Endothelial cell of umbilical vein (primary cell): Measurements from ENCODE around the gene LCN15. TPM values are rescaled to one million over a fixed set of nuclear protein-coding genes. Genes with fewer than 3 reads are reported as not detected.

Experiments used
- BruUV-seq: library from RNA; stranded (reverse); fragments of 400-500 nt; replicated peaks from 2 replicates; lab custom pipeline; 2021; lab: Mats Ljungman, UMichigan
- CTCF ChIA-PET: fragments of 300-600, 350-600 bp; sonication (Branson Sonifier 250); formaldehyde crosslinking; loops from one replicate; lab custom pipeline; 2021; ENCODE audit warnings: antibody characterized with exemption, inconsistent platforms; lab: Charles Lee
- POLR2A ChIA-PET: fragments of 300-600, 350-600 bp; sonication (Branson Sonifier 250); formaldehyde crosslinking; loops from one replicate; lab custom pipeline; 2021; ENCODE audit warnings: antibody characterized with exemption, inconsistent platforms; lab: Charles Lee
- DNase-seq: peaks from one replicate; pipeline ENCODE4 v3.0.0-alpha.2; 2011; ENCODE audit warnings: low read depth, low spot score
- FAIRE-seq: peaks from 2 replicates; lab custom pipeline; 2011; peaks lifted over from hg19 to GRCh38; lab: Jason Lieb, UNC
- H2AFZ ChIP-seq: 2 replicates; pipeline ENCODE4 v1.6.0; 2012; ENCODE audit warnings: low read depth, low read length, control low read depth, inconsistent platforms
- H3K27ac ChIP-seq: 2 replicates; pipeline ENCODE4 v1.5.1; 2011; ENCODE audit warnings: low read depth, mild to moderate bottlenecking, control low read depth, low read length, moderate library complexity; ENCODE audit not compliant: insufficient read depth
- H3K27me3 ChIP-seq, 2 experiments: 2 replicates each; pipeline versions ENCODE4 v1.6.0 to v1.6.1; 2011; ENCODE audit warnings: low read length in 2 of 2, mixed read lengths in 1 of 2; ENCODE audit not compliant: control insufficient read depth in 2 of 2, insufficient read depth in 2 of 2
- H3K36me3 ChIP-seq, 2 experiments: 2 replicates in 1 of 2; 3 replicates in 1 of 2; pipeline ENCODE4 v1.5.1; 2011; ENCODE audit warnings: low read length in 2 of 2, mild to moderate bottlenecking in 1 of 2, moderate library complexity in 1 of 2; ENCODE audit not compliant: control insufficient read depth in 2 of 2, insufficient read depth in 2 of 2; ENCODE audit errors: extremely low read depth in 1 of 2
- H3K4me1 ChIP-seq: 3 replicates; pipeline ENCODE4 v1.5.1; 2011; ENCODE audit warnings: mild to moderate bottlenecking, low read length; ENCODE audit not compliant: control insufficient read depth, insufficient read depth; ENCODE audit errors: extremely low read depth
- H3K4me2 ChIP-seq: 2 replicates; pipeline ENCODE4 v1.6.1; 2011; ENCODE audit warnings: low read length, control low read depth, mixed read lengths; ENCODE audit not compliant: insufficient read depth
- H3K4me3 ChIP-seq, 3 experiments: fragments of 200-600 bp in 1 of 3; sonication (generic), shearing (Covaris generic) in 1 of 3; replicated peaks in 1 of 3; 2 replicates each; pipeline ENCODE4 v1.5.1; 2011 to 2016; ENCODE audit warnings: control low read depth in 3 of 3, low read length in 3 of 3, mild to moderate bottlenecking in 2 of 3, inconsistent platforms in 1 of 3, low read depth in 1 of 3, moderate library complexity in 1 of 3; ENCODE audit not compliant: insufficient read depth in 1 of 3
- H3K79me2 ChIP-seq: 2 replicates; pipeline ENCODE4 v1.6.0; 2012; ENCODE audit warnings: low read length, inconsistent platforms; ENCODE audit not compliant: control insufficient read depth, insufficient read depth
- H3K9ac ChIP-seq: replicated peaks from 2 replicates; pipeline ENCODE3; 2011; ENCODE audit warnings: low read length, control low read depth; ENCODE audit not compliant: insufficient read depth; ENCODE audit errors: extremely low read depth
- H3K9me1 ChIP-seq: replicated peaks from 3 replicates; pipeline ENCODE4 v1.6.0; 2011; ENCODE audit warnings: mild to moderate bottlenecking, low read length; ENCODE audit not compliant: control insufficient read depth, insufficient read depth; ENCODE audit errors: extremely low read depth
- H3K9me3 ChIP-seq: replicated peaks from 2 replicates; pipeline ENCODE4 v1.5.1; 2012; ENCODE audit warnings: low read length, inconsistent platforms; ENCODE audit not compliant: control insufficient read depth, insufficient read depth
- H4K20me1 ChIP-seq: replicated peaks from 2 replicates; pipeline ENCODE3; 2011; ENCODE audit warnings: mild to moderate bottlenecking, low read length; ENCODE audit not compliant: control insufficient read depth, insufficient read depth; ENCODE audit errors: extremely low read depth
- CTCF ChIP-seq, 2 donors: IDR thresholded peaks; 1 replicate in 1 of 2; 2 replicates in 1 of 2; pipeline ENCODE4 v1.5.1; 2011; ENCODE audit warnings: low read length in 2 of 2, mild to moderate bottlenecking in 2 of 2, moderate library complexity in 2 of 2, control low read depth in 1 of 2, inconsistent platforms in 1 of 2, low read depth in 1 of 2; ENCODE audit not compliant: insufficient read depth in 1 of 2; ENCODE audit errors: extremely low read depth in 1 of 2
- EZH2 ChIP-seq: IDR thresholded peaks from 2 replicates; pipeline ENCODE4 v1.6.1; 2012; ENCODE audit warnings: borderline replicate concordance, low read depth, mild to moderate bottlenecking, moderate library complexity, low read length, inconsistent platforms; ENCODE audit not compliant: severe bottlenecking
- FOS ChIP-seq: IDR thresholded peaks from 2 replicates; pipeline ENCODE4 v1.6.1; 2011; ENCODE audit warnings: mild to moderate bottlenecking, low read length, moderate library complexity, borderline replicate concordance; ENCODE audit not compliant: insufficient read depth
- GATA2 ChIP-seq: IDR thresholded peaks from 2 replicates; pipeline ENCODE4 v1.7.0; 2011; ENCODE audit warnings: low read depth, mild to moderate bottlenecking, moderate library complexity, mixed read lengths, low read length; ENCODE audit not compliant: insufficient read length, insufficient read depth
- JUN ChIP-seq: IDR thresholded peaks from 2 replicates; pipeline ENCODE4 v1.6.1; 2011; ENCODE audit warnings: borderline replicate concordance, low read depth; ENCODE audit not compliant: insufficient read length, insufficient read depth
- MAX ChIP-seq: IDR thresholded peaks from 2 replicates; pipeline ENCODE4 v1.6.1; 2011; ENCODE audit not compliant: insufficient read depth, insufficient read length
- MYC ChIP-seq: IDR thresholded peaks from one replicate; pipeline ENCODE4 v1.6.1; 2011; ENCODE audit warnings: mild to moderate bottlenecking, low read depth, low read length
- POLR2A ChIP-seq: IDR thresholded peaks from 2 replicates; pipeline ENCODE4 v1.6.1; 2012; ENCODE audit warnings: low read depth, mild to moderate bottlenecking, control low read depth, low read length
- POLR2AphosphoS5 ChIP-seq: IDR thresholded peaks from 2 replicates; pipeline ENCODE4 v1.6.1; 2012; ENCODE audit warnings: low read depth, mild to moderate bottlenecking, control low read depth, low read length, moderate library complexity; ENCODE audit not compliant: insufficient read depth
- dilution Hi-C: fragments of 300-500 bp; cut with MboI; formaldehyde crosslinking; loops from one replicate; pipeline ENCODE4 v1.15.0; 2019; ENCODE audit warnings: low sequenced_read_pairs; ENCODE audit not compliant: extremely low pct_ligation_motif_present
- intact Hi-C: fragments of 100-400 bp; cut with micrococcal nuclease; formaldehyde crosslinking; loops from one replicate; pipeline ENCODE4 v1.10.0; 2022
- polyA plus RNA-seq, 4 experiments: library from polyadenylated mRNA; depleted of rRNA in 3 of 4; stranded (reverse) in 3 of 4; unstranded in 1 of 4; fragments of >200 nt; gene quantifications; 2 replicates each; pipeline versions ENCODE4 v1.2.1 to v1.2.3, GENCODE V29; 2011 to 2012; ENCODE audit warnings: missing spikeins in 1 of 4
- total RNA-seq: library from RNA; stranded (reverse); gene quantifications from 2 replicates; pipeline ENCODE4 v1.2.3, GENCODE V29; 2021

Gene LCN15
- total and polyA plus RNA-seq, 2 donors (not counting 3 experiments of a cell fraction or from before 2014, with no cell fraction given) = not detected

GRCh38 chr9:136728548-136729123 is 35.7 kb downstream of the LCN15 start:
- Histone ChIP-seq H3K36me3 (peaks cover 5 to 19% of the 10 kb centered on the region in 2 experiments), H3K9me3 (no peaks in the 10 kb centered on the region), H3K4me1 (peaks cover 32% of the 10 kb centered on the region), H3K9me1 (no peaks in the 10 kb centered on the region), H3K9ac (peak overlapping the region; percentile 69), H3K27me3 (no peaks in the 10 kb centered on the region), H3K4me3 (peak overlapping the region in 2 of 3 experiments; percentile 4 to 89), H3K79me2 (peaks cover 64% of the 10 kb centered on the region), H2AFZ (peak overlapping the region; percentile 69), H4K20me1 (no peaks in the 10 kb centered on the region), H3K4me2 (peak overlapping the region; percentile 53), H3K27ac (peak overlapping the region; percentile 8)
- DNase-seq (peak; percentile 47), FAIRE-seq (peak; percentile 81)
- intact Hi-C loops (loop anchor here (5.0 kb wide), 1 partner anchor 64 kb away; the partner anchor contains the start of gene TMEM141), dilution Hi-C loops (no loop called here)
- ChIA-PET CTCF (interaction anchor here (0.6 to 3.6 kb wide), 12 partner anchors 9 to 49 kb away, joined by 3 to 31 read pairs (median 4); partner anchors contain the start of genes LCN10 and LCN8), POLR2A (interaction anchor here (0.7 to 3.3 kb wide), 8 partner anchors 10 to 48 kb away, joined by 3 to 32 read pairs (median 4); no protein-coding TSS in a partner anchor)
- TF ChIP-seq EZH2 (no peak), POLR2A (no peak), GATA2 (no peak), MAX (no peak), CTCF (IDR thresholded peaks at IDR 0.05; ENCODE audit: extremely low read depth in 1 of 2, insufficient read depth in 1 of 2, low read depth in 1 of 2, low read length in 2 of 2) (no peak), JUN (no peak), POLR2AphosphoS5 (no peak), FOS (no peak), MYC (no peak)
- no TSS peak for BruUV-seq
